Sigmoid colon (tissue), 3 donors: ENCODE results near the gene CNIH4.

Experiments
- CTCF ChIP-seq, 4 experiments: fragments of 450-650 bp in 3 of 4; fragments of 200-600 bp in 1 of 4; IDR thresholded peaks; one replicate each; pipeline ENCODE4 v1.5.1; 2016 to 2019; ENCODE audit warnings: antibody characterized with exemption in 4 of 4, mild to moderate bottlenecking in 3 of 4, moderate library complexity in 2 of 4
- POLR2A ChIP-seq, 2 donors: fragments of 450-650 bp; IDR thresholded peaks; one replicate each; pipeline ENCODE4 v1.6.1; 2016; ENCODE audit warnings: antibody characterized with exemption in 2 of 2, mild to moderate bottlenecking in 2 of 2, moderate library complexity in 2 of 2

GRCh38 chr1:224333939-224334786 lies 22.5 kb upstream of the CNIH4 start:
- TF ChIP-seq POLR2A (IDR thresholded peaks at IDR 0.05), result no peak
- no peak for TF ChIP-seq CTCF (IDR thresholded peaks at IDR 0.05)
